H9 (cell line): ENCODE measurements around the gene TRIAP1. TPM values are rescaled to one million over a fixed set of nuclear protein-coding genes. Genes with fewer than 3 reads are reported as not detected.

ENCODE experiments used
- DNase-seq: peaks from one replicate; pipeline ENCODE4 v3.0.0-alpha.2; 2017
- H2AFZ ChIP-seq: one replicate; pipeline ENCODE4 v1.6.1; 2013; ENCODE audit warnings: mild to moderate bottlenecking, low read length, control low read depth, moderate library complexity
- H2AK5ac ChIP-seq: 2 replicates; pipeline ENCODE4 v1.6.1; 2013; ENCODE audit warnings: low read length, control low read depth, mixed read lengths; ENCODE audit not compliant: insufficient read length
- H2BK120ac ChIP-seq: one replicate; pipeline ENCODE4 v1.6.1; 2013; ENCODE audit warnings: low read depth, mild to moderate bottlenecking, low read length, control low read depth, inconsistent platforms; ENCODE audit not compliant: poor library complexity, severe bottlenecking
- H2BK12ac ChIP-seq: 2 replicates; pipeline ENCODE4 v1.6.1; 2013; ENCODE audit warnings: low read length, control low read depth, mixed read lengths, low read depth; ENCODE audit not compliant: insufficient read length
- H2BK15ac ChIP-seq: 2 replicates; pipeline ENCODE4 v1.6.1; 2013; ENCODE audit warnings: low read depth, low read length, control low read depth
- H2BK20ac ChIP-seq: one replicate; pipeline ENCODE4 v1.6.1; 2013; ENCODE audit warnings: low read depth, mild to moderate bottlenecking, low read length, control low read depth, inconsistent platforms; ENCODE audit not compliant: poor library complexity, severe bottlenecking
- H2BK5ac ChIP-seq: 2 replicates; pipeline ENCODE4 v1.6.1; 2013; ENCODE audit warnings: low read length, control low read depth, mixed read lengths; ENCODE audit not compliant: insufficient read length
- H3K14ac ChIP-seq: 2 replicates; pipeline ENCODE4 v1.6.1; 2013; ENCODE audit warnings: low read length, control low read depth; ENCODE audit not compliant: insufficient read depth
- H3K18ac ChIP-seq: 2 replicates; pipeline ENCODE4 v1.6.1; 2013; ENCODE audit warnings: low read depth, mild to moderate bottlenecking, mixed read lengths, low read length, control low read depth; ENCODE audit not compliant: insufficient read length
- H3K23ac ChIP-seq: 2 replicates; pipeline ENCODE4 v1.6.1; 2013; ENCODE audit warnings: low read length, control low read depth, mixed read lengths, low read depth; ENCODE audit not compliant: insufficient read length
- H3K23me2 ChIP-seq: 2 replicates; pipeline ENCODE4 v1.6.1; 2013; ENCODE audit warnings: low read depth, mild to moderate bottlenecking, mixed read lengths, low read length, control low read depth; ENCODE audit not compliant: insufficient read length, poor library complexity, severe bottlenecking
- H3K27ac ChIP-seq: 2 replicates; pipeline ENCODE4 v1.5.1; 2013; ENCODE audit warnings: low read length, control low read depth, mixed read lengths, low read depth; ENCODE audit not compliant: insufficient read length
- H3K27me3 ChIP-seq: 2 replicates; pipeline ENCODE4 v1.6.1; 2013; ENCODE audit warnings: low read length, control low read depth, inconsistent platforms; ENCODE audit not compliant: insufficient read depth
- H3K4ac ChIP-seq: 2 replicates; pipeline ENCODE4 v1.6.1; 2013; ENCODE audit warnings: low read depth, mild to moderate bottlenecking, control low read depth, inconsistent platforms, low read length, moderate library complexity
- H3K4me1 ChIP-seq: 2 replicates; pipeline ENCODE4 v1.6.1; 2013; ENCODE audit warnings: low read length, control low read depth, inconsistent platforms; ENCODE audit not compliant: insufficient read depth
- H3K4me2 ChIP-seq: 2 replicates; pipeline ENCODE4 v1.6.1; 2013; ENCODE audit warnings: low read length, control low read depth, mixed read lengths; ENCODE audit not compliant: insufficient read length, insufficient read depth
- H3K56ac ChIP-seq: 2 replicates; pipeline ENCODE4 v1.6.1; 2013; ENCODE audit warnings: low read depth, mild to moderate bottlenecking, mixed read lengths, low read length, control low read depth; ENCODE audit not compliant: insufficient read length
- H3K79me1 ChIP-seq: 2 replicates; pipeline ENCODE4 v1.6.1; 2013; ENCODE audit warnings: low read depth, mild to moderate bottlenecking, moderate library complexity, low read length, control low read depth, inconsistent platforms; ENCODE audit not compliant: insufficient read depth, poor library complexity, severe bottlenecking
- H3K79me2 ChIP-seq: 2 replicates; pipeline ENCODE4 v1.6.1; 2013; ENCODE audit warnings: low read length, control low read depth, inconsistent platforms; ENCODE audit not compliant: insufficient read depth
- H3K9ac ChIP-seq: 2 replicates; pipeline ENCODE4 v1.6.1; 2013; ENCODE audit warnings: low read length, control low read depth, mixed read lengths; ENCODE audit not compliant: insufficient read length; ENCODE audit errors: extremely low read depth
- H3K9me3 ChIP-seq: one replicate; pipeline ENCODE4 v1.6.1; 2013; ENCODE audit warnings: low read depth, low read length, inconsistent platforms; ENCODE audit not compliant: control insufficient read depth
- H3T11ph ChIP-seq: one replicate; pipeline ENCODE4 v1.6.1; 2013; ENCODE audit warnings: mild to moderate bottlenecking, low read length, control low read depth, inconsistent platforms
- H4K20me1 ChIP-seq: one replicate; pipeline ENCODE4 v1.6.1; 2013; ENCODE audit not compliant: control insufficient read depth, insufficient read length, insufficient read depth
- H4K5ac ChIP-seq: 2 replicates; pipeline ENCODE4 v1.6.1; 2013; ENCODE audit warnings: low read depth, mild to moderate bottlenecking, mixed read lengths, low read length, control low read depth; ENCODE audit not compliant: insufficient read length
- H4K8ac ChIP-seq: replicated peaks from 2 replicates; pipeline ENCODE4 v1.6.1; 2013; ENCODE audit warnings: low read length, control low read depth, mixed read lengths, low read depth; ENCODE audit not compliant: insufficient read length
- H4K91ac ChIP-seq: 2 replicates; pipeline ENCODE4 v1.6.1; 2013; ENCODE audit warnings: low read depth, mild to moderate bottlenecking, moderate library complexity, mixed read lengths, low read length, control low read depth; ENCODE audit not compliant: insufficient read length
- H3K27ac Mint-ChIP-seq, 3 experiments: 2 replicates in 2 of 3; 3 replicates in 1 of 3; pipeline ENCODE4 v1.8.0; 2020 to 2021; ENCODE audit warnings: mixed read lengths in 3 of 3, mild to moderate bottlenecking in 1 of 3, moderate library complexity in 1 of 3
- H3K27me3 Mint-ChIP-seq: 2 replicates; pipeline ENCODE4 v1.8.0; 2021; ENCODE audit warnings: low read depth, mild to moderate bottlenecking, moderate library complexity, mixed read lengths
- H3K36me3 Mint-ChIP-seq, 3 experiments: 2 replicates in 2 of 3; 3 replicates in 1 of 3; pipeline ENCODE4 v1.8.0; 2020 to 2021; ENCODE audit warnings: low read depth in 3 of 3, mixed read lengths in 3 of 3; ENCODE audit not compliant: insufficient read depth in 1 of 3
- H3K4me1 Mint-ChIP-seq, 2 experiments: 2 replicates each; pipeline ENCODE4 v1.8.0; 2020; ENCODE audit warnings: mixed read lengths in 2 of 2
- H3K4me3 Mint-ChIP-seq, 2 experiments: 2 replicates in 1 of 2; 3 replicates in 1 of 2; pipeline ENCODE4 v1.8.0; 2020 to 2021; ENCODE audit warnings: mild to moderate bottlenecking in 2 of 2, mixed read lengths in 2 of 2, moderate library complexity in 1 of 2
- H3K9me3 Mint-ChIP-seq, 2 experiments: 2 replicates in 1 of 2; 3 replicates in 1 of 2; pipeline ENCODE4 v1.8.0; 2020; ENCODE audit warnings: mild to moderate bottlenecking in 2 of 2, mixed read lengths in 2 of 2, moderate library complexity in 1 of 2
- total RNA-seq: library from RNA; stranded (reverse); gene quantifications from 2 replicates; pipeline ENCODE4 v1.2.1, GENCODE V29; 2021
- TF ChIP-seq, protein P1 (sequence below): fragments of 200-600 bp; sonication (generic); conservative IDR thresholded peaks from 3 replicates; pipeline ENCODE4 v1.8.0; 2021; ENCODE audit warnings: antibody characterized with exemption, mild to moderate bottlenecking

Gene TRIAP1
- total RNA-seq, 1 experiment from 2014 or later = 70.4 TPM

DNA sequence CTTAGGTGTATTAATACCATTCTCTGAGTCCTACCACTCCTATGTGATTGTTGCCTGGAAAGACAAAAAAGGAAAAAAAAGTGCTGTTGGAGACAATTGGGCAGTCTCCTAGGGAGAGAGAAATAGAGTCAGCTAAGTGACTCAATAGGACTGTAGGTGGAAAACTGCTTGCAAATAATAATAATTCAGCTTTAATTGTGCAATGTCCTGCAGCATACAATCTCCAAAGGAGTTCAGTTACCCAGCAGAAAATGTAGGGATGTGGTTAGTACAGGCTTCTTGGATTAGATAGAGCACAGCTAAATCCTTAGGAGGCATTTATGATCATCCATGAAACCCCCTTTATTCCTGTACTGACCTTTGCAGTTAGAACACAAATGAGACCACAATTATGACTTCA lies 26.3 kb upstream of the TRIAP1 start:
- Histone ChIP-seq H3K23me2 (peaks cover 7% of the 10 kb centered on the region), H3K23ac (no peak overlapping the region), H2BK20ac (no peak overlapping the region), H3K79me1 (no peaks in the 10 kb centered on the region), H3K9ac (no peak overlapping the region), H3K56ac (no peak overlapping the region), H3K18ac (no peak overlapping the region), H3K79me2 (peaks cover 7% of the 10 kb centered on the region; the same call in 1 of the 2 replicates), H2BK15ac (no peak overlapping the region), H4K91ac (no peak overlapping the region), H4K20me1 (no peaks in the 10 kb centered on the region), H4K8ac (no peak overlapping the region), H3K14ac (no peak overlapping the region), H3T11ph (no peak overlapping the region), H2BK120ac (no peak overlapping the region), H3K27ac (no peak overlapping the region), H2AFZ (no peak overlapping the region), H3K27me3 (no peaks in the 10 kb centered on the region), H2AK5ac (no peak overlapping the region), H2BK12ac (no peak overlapping the region), H3K4me1 (no peaks in the 10 kb centered on the region; the same call in 1 of the 2 replicates), H3K9me3 (no peaks in the 10 kb centered on the region), H3K4ac (no peak overlapping the region), H4K5ac (no peak overlapping the region), H3K4me2 (no peak overlapping the region), H2BK5ac (no peak overlapping the region)
- Mint-ChIP-seq H3K27me3 (no peaks in the 10 kb centered on the region), H3K27ac (no peak overlapping the region), H3K9me3 (no peaks in the 10 kb centered on the region), H3K4me3 (no peak overlapping the region), H3K4me1 (peaks cover 21 to 24% of the 10 kb centered on the region in 2 experiments), H3K36me3 (peaks cover 2 to 6% (median 4%) of the 10 kb centered on the region in 3 experiments)
- no peak for DNase-seq
- TF ChIP-seq, protein P1, sequence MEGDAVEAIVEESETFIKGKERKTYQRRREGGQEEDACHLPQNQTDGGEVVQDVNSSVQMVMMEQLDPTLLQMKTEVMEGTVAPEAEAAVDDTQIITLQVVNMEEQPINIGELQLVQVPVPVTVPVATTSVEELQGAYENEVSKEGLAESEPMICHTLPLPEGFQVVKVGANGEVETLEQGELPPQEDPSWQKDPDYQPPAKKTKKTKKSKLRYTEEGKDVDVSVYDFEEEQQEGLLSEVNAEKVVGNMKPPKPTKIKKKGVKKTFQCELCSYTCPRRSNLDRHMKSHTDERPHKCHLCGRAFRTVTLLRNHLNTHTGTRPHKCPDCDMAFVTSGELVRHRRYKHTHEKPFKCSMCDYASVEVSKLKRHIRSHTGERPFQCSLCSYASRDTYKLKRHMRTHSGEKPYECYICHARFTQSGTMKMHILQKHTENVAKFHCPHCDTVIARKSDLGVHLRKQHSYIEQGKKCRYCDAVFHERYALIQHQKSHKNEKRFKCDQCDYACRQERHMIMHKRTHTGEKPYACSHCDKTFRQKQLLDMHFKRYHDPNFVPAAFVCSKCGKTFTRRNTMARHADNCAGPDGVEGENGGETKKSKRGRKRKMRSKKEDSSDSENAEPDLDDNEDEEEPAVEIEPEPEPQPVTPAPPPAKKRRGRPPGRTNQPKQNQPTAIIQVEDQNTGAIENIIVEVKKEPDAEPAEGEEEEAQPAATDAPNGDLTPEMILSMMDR = no peak
